Transverse colon (tissue), 4 donors: ENCODE results near the gene ADAMTS16.

Source experiments
- CTCF ChIP-seq, 5 experiments: fragments of 200-600 bp in 3 of 5; fragments of 450-650 bp in 2 of 5; sonication (generic) in 3 of 5; IDR thresholded peaks; 1 replicate in 2 of 5; 2 replicates in 3 of 5; pipeline ENCODE4 v1.5.1; 2016 to 2017; ENCODE audit warnings: antibody characterized with exemption in 5 of 5, inconsistent platforms in 3 of 5, mild to moderate bottlenecking in 2 of 5, moderate library complexity in 1 of 5
- EP300 ChIP-seq: sonication (generic); formaldehyde crosslinking; IDR thresholded peaks from one replicate; pipeline ENCODE4 v1.6.1; 2017; ENCODE audit warnings: antibody characterized with exemption, low read depth
- POLR2A ChIP-seq: fragments of 450-650 bp; IDR thresholded peaks from one replicate; pipeline ENCODE4 v1.6.1; 2016; ENCODE audit warnings: antibody characterized with exemption, mild to moderate bottlenecking, moderate library complexity
- POLR2AphosphoS5 ChIP-seq, 3 donors: sonication (generic); formaldehyde crosslinking; IDR thresholded peaks; one replicate each; pipeline ENCODE4 v1.6.1; 2016; ENCODE audit warnings: antibody characterized with exemption in 3 of 3

GRCh38 chr5:5344051-5344571 is 204.0 kb downstream of the ADAMTS16 start:
- TF ChIP-seq CTCF (IDR thresholded peaks at IDR 0.05) (no peak), EP300 (no peak), POLR2A (no peak), POLR2AphosphoS5 (IDR thresholded peaks at IDR 0.05) (no peak)
